Fibroblast of skin of left biceps (primary cell): ENCODE measurements around the gene TEX13A.
"Not testable (repeated sequence)": the region's sequence is repeated elsewhere in the genome, so short reads cannot be mapped to it uniquely, and the experiment has no call there.

Experiments used
- DNase-seq, 2 experiments: peaks; one replicate each; pipeline ENCODE4 v3.0.0-alpha.2; 2013; ENCODE audit warnings: low read depth in 2 of 2

The TEX13A gene, protein sequence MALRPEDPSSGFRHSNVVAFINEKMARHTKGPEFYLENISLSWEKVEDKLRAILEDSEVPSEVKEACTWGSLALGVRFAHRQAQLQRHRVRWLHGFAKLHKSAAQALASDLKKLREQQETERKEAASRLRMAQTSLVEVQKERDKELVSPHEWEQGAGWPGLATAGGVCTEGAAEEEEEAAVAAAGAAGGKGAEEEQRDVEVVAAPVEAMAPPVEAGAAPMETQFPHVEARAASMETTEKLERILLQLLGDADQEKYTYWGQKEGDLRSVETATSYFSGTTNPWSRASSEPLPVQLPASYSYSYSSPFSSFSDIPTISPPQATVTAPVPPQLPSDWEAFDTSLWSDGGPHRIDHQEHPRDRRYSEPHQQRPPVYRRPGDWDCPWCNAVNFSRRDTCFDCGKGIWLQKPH

DNA sequence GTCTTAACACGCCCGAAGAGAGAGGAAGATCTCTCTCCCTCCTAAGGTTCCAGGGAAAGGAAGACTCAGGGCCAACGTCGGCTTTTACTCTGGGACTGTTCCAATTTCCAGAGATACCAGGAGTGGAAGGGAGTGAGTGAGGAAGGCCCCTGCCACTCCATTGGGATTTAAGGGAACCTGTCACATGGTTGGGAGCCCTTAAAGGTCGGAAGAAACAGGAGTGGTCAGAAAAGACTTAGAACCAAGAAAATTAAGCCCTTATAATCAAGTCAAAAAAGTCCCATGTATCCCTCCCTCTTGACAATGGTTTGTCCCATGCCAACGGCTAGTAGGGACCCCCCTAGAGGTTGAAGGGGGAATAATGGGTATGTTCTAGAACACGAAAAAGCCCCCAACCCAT, at the start of gene TEX13A:
Gene TEX13A (minus strand): TSS at position 59 of the 400 bp plus-strand sequence. CDS start 297 bp downstream, outside the sequence.
- DNase-seq, result no peak

DNA sequence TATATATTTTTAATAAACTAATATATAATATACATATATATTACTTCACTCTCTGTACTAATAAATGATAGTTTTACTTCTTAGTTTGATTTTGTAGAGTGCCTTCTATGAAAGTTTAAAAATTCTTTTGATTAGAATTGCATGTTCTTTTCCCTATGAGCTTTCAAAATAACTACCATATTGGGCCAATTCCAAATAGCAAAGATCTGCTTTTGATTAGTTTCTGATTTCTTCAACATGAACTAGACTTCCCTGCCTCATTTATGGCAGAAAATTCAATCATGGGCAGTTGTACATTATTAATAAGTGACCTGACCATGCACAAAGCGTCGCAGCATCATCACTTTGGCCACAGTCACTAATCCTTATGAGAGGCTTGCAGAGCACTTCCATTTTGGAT, 48.9 kb upstream of the TEX13A start:
- DNase-seq, result no peak

DNA sequence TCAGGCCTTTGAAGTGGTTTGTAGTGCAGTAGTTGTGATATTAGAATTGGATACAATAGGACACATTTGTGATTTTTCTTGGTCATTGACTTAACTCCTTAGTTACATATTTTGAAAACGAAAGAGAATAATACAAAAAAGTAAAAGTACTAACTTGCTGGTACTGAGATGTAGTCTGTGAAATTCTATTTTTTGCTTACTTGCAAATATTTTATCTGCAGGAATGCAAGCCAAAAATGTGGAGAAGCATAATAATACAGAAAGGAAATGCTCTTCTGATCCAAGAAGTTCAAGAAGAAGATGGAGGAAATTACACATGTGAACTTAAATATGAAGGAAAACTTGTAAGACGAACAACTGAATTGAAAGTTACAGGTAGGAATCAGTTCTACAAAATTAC, 46.7 kb upstream of the TEX13A start:
- no peak for DNase-seq

DNA sequence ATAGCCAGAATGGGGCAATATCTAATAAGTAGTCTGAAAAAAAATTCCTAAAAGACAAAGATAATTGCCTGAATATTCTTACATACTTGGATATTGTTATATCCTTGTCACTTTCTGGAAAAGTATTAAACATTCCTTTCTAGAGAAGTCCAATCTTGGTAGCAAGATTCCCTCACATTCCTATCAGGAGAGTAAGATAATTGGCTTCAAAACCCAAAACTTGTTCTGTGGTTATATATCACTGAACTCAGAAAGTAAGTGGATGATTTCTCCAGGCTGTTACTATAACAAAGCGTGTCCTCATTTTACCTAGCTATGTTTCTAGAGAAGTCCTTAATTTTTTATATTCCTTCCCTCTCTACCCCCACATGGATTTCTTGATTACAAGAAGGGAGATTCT, 46.0 kb upstream of the TEX13A start:
- peak; percentile 25 to 28 for DNase-seq

DNA sequence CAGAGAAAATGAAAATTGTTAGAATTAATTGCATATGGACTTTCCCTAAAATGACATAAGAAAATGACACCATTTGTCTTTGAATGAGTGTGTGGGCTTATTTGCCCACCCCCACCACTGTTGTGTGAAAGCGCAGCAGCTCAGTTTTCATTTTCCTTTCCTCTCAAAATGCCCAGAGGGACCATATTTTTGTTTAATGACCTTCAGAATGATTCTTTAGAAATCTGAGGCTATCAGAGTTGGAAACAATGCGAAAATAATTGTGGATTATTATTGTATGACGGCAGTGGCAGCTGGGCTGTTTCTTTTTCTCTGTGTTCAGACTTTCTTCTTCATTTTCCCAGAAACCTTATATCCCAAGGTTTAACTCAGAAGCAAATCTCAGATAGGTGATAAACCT, 44.6 kb upstream of the TEX13A start:
- DNase-seq, result no peak

DNA sequence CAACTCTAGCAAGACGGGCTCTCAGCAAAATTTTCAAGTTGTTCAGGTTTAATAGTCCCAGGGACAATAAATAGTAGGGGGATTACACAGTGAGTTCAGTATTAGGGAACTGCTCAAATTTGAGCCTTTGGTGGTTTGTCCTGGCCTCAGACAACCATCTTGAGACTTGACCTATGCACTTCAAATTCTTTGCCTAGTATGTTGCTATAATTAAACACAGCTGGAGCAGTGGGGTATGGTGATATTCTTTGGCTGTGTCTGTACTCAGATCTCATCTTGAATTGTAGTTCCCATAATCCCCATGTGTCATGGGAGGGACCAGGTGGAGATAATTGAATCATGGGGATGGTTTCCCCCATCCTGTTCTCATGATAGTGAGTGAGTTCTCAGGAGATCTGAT, 43.3 kb upstream of the TEX13A start:
- DNase-seq, result no peak

DNA sequence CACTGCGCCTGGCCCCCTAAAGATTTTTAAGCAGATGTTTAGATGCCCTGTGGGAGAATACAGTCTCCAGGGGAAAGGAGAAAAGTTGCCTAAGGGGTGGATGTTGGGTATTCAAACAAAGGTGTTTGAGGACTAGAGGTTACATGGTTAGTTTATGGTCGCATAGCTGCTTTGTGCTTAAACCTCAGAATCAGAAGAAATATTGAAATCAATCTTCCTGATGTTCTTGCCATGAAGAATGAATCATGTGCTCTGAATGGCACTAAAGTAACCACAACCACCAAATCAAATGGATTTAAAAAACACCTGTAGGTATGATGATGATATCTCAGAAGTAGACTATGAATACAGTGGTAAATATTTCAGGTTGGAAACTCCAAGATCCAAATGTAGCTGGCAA, 42.7 kb upstream of the TEX13A start:
- no peak for DNase-seq

DNA sequence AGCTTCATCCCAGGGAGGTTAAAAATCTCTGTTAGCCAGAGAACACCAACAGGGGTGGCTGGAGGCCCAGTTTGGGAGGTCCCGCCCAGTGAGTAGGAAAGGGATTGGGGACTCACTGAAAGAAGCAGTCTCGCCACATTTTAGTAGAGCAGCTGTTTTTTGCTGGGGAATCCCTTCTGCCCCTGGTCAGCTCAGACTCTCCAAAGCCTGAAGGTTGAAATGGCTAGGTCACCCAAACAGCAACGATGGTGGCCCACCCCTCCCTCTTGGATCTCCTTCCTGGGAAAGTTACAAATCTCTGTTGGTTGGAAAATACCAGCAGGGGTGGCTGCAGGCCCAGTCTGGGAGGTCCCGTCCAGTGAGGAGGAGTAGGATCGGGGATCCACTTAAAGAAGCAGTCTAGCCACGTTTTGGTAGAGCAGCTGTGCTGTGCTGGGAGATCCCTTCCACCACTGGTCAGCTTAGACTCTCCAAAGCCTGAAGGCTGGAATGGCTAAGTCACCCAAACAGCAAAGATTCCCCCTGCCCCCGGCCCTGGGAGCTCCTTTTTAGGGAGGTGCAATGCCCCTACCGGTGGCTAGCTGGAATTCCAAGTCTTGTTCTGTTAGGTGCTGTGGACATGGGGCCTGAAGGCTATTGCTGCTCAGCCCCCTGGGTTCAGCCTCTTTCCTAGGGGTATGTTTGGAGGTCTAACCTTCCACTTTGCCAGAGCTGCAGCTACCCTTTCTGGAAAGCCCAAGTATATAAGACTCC, 40.0 kb upstream of the TEX13A start:
- DNase-seq, result no peak

DNA sequence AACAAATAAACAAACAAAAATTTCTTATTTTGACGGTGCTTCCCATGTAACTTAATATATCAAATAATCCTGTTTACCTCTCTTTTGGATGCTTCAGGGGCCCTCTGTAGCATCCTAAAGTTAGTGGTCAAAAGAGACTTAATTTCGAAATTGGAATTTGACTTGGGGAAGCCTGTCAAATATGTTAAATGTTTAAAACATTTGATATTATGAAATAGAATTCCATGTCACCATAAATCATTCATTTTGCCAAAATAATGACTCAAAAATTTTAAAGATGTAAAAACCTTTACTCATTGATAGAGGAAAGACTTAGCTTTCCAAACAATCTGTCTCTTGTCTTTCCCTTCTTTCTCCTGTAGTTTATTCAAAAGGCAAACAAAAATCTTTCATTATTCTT, 20.6 kb upstream of the TEX13A start:
- peak in 1 of 2 experiments; percentile 4 for DNase-seq

DNA sequence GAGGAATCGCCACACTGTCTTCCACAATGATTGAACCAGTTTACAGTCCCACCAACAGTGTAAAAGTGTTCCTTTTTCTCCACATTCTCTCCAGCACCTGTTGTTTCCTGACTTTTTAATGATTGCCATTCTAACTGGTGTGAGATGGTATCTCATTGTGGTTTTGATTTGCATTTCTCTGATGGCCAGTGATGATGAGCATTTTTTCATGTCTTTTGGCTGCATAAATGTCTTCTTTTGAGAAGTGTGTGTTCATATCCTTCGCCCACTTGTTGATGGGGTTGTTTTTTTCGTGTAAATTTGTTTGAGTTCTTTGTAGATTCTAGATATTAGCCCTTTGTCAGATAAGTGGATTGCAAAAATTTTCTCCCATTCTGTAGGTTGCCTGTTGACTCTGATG, 16.9 kb upstream of the TEX13A start:
- not testable (repeated sequence) for DNase-seq

DNA sequence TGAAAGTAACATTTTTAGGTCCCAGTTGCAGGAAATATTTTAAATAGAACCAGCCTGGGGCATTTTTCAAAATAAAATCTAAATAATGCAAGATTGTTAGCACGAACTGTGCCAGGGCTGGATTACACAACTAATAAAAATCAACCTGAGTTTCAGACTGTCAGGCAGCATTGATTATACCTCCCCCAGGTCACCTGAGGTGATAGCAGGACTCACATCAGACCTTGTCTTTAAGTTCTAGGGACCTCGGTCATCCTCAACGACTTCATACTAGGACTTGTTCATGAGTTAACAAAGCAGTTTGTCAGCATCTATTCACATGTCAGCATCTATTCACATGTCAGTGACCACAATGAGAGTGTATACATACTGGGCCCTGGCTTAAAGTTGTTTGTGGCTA, 8.7 kb upstream of the TEX13A start:
- no peak for DNase-seq

DNA sequence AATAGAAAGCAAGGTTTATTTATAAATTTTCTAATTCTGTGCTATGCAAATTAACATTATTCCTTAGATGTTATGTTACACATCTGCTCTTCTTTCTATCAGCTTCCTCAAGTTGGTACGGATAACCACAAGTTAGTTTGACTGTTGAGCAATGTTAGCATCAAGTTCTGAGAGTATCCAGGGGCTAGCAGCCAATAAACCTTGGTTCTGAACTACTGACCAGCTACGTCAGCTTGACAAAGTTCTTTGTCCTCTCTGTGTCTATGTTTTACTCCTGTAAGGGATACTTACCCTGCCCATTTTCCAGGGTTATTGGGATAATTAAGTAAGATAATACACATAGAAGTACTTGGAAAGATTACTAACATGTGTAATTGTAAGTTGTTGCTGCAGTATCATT, 8.1 kb upstream of the TEX13A start:
- DNase-seq, result no peak

DNA sequence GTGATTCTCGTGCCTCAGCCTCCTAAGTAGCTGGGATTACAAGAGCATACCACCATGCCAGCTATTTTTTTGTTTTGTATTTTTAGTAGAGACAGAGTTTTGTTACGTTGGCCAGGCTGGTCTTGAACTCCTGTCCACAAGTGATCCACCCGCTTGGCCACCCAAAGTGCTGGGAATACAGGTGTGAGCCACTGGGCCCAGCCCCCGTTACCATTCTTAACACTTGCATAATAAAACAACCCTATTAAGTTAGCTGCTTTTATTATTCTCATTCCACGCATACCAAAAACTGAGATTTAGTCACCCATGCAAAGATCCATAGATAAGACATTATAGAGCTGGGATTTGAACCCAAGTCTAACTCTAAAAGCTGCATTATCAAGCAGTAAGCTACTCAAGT, 6.0 kb upstream of the TEX13A start:
- DNase-seq, result no peak

DNA sequence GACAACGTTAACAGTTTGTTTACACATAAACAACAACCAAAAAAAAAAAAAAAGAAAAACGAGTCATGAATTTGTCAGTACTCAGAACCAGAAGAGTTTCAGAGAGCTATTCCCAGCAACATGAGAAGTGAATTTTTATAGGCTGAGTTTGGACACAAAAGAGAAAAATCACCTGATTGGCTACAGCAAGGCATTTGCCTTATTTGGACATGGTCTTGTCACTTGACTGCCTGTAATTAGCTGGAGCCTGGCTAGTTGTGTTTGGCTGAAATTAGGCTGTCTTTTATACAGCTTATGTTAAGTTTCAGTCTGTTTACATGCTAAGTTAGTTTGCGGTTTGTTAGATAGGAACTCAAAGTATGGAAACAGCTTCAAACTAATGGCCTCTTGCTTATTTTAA, 880 bp upstream of the TEX13A start:
- no peak for DNase-seq

DNA sequence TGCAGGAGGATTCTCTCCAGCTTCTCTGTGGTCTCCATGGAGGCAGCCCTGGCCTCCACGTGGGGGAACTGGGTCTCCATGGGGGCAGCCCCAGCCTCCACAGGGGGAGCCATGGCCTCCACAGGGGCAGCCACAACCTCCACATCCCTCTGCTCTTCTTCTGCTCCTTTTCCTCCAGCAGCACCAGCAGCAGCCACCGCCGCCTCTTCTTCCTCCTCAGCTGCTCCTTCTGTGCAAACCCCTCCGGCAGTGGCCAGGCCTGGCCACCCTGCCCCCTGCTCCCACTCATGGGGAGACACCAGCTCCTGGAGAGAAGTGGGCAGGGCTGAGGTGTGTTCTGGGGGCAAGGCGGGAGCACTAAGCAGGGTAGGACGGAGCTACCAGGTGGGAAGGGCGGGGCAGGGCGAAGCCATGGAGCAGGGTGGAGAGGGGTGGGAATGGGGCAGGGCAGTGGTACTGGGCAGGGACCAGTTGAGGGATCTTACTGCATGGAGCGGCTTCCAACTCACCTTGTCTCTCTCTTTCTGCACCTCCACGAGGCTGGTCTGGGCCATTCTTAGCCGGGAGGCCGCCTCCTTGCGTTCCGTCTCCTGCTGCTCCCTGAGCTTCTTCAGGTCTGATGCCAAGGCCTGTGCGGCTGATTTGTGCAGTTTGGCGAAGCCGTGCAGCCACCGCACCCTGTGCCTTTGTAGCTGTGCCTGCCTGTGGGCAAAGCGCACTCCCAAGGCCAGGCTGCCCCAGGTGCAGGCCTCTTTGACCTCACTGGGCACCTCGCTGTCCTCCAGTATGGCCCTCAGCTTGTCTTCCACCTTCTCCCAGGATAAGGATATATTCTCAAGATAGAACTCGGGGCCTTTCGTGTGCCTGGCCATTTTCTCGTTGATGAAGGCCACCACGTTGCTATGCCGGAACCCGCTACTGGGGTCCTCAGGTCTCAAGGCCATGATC, 766 bp downstream of the TEX13A start:
- DNase-seq, result no peak

DNA sequence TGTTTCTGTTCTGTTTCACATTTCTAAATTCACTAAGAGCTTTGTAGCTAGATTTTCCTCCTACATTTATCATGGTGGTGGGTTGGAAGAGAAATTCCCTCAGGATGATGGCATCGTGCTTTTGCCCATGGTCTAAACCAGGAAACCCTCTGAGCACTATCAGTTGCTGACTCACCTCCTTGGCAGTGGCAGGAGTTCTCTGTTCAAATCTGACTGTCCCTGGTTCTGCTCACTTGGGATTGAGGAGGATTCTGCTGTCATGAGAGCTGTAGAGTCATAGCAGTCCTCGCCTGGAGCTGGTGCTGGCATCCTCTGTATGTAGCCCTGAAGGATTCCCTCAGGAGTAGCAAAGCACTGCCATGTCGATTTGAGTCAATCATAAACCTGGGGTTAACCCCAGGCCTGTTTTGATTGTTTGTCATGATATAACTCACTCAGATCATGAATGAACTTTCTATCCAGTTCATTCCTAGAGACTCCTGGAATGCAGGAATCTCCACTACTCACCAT, 9.4 kb downstream of the TEX13A start:
- no peak for DNase-seq

DNA sequence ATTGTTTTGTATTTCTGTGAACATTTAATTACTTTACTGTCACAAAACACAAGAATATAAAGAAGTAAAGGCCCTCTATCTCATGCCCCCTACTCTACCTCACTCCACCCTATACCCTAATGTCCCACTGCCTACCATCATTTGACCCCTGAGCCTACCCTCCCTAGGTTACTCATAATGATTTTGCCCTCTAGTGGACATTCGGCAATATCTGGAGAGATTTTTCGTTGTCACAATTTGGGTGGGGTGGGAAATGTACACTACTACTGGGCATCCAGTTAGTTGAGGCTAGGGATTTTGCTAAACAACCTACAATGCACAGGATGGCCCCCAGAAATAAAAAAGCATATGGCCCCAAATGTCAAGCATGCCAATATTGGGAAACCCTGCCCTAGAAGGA, 10.2 kb downstream of the TEX13A start:
- no peak for DNase-seq

DNA sequence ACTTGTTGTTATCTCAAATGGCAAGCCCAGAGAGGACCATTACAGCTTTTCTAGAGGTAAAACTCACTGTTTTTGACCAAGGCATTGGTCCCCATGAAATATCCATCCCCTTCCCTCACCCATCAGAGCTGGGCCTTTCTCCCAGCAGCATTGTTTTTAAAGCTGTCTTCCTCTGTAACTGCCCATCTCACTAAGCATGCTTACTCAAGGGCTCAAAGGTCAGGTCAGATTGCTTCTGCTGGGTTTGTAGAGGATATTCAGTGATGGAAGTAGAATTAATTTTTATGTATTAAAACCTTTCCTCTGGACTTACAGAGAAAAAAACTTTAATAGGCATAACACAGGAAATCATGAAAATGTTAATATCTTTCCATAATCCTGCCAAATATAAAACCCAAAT, 11.1 kb downstream of the TEX13A start:
- DNase-seq, result no peak

DNA sequence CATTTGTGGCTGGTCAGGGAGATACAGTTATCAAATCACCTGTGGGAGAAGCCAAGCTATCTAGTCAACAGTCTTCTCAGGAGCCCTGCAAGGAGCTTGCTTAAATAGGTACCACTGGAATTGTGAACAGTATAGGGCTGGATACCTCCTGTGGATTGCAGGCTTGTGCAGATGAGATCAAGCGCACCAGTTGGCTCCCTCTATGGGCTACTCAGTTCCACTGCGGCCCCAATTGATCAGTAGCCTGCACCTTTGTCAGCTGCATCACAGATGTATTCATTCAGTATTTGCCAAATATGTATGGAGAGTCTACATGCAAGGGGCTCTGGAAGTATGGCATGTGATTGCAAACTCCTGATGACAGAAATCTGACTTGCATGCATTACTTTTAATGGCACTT, 28.6 kb downstream of the TEX13A start:
- DNase-seq, result no peak

DNA sequence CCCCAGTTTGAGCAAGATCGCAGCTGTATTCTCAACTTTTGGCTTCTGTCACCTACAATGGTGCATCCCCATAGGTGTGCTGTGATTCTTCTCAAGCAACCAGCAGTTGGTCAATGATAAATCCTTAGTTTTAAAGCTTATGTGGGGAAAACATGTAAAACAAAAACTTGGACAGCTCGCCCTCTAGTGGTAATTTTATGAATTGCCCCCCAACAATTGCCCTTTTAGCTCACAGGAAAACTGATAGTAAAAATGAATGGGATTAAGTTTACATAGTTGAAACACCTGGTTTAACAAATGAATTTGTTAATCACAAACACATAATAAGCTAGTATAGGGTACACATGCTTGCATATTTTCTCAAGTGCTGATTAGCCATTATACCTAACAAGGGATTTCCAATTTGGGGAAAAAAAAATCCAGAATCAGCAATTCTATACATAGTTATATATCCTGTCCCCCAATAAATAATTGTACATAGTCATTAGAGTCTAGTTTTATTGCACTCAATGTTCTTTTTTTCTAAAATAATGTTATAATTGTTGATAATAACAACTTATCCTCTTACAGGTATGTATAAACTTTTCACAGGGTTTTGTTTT, 30.1 kb downstream of the TEX13A start:
- no peak for DNase-seq

DNA sequence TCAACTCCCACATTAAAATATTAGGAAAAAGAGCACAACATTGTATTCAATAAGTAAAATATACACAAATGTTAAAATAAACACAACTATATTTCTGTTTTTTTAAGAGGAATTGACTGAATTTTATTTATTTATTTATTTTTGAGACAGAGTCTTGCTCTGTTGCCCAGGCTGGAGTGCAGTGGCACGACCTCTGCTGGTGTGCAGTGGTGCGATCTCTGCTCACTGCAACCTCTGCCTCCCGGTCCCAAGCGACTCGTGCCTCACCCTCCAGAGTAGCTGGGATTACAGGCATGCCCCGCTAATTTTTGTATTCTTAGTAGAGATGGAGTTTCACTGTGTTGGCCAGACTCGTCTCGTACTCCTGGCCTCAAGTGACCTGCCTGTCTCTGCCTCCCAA, 31.4 kb downstream of the TEX13A start:
- DNase-seq, result no peak

DNA sequence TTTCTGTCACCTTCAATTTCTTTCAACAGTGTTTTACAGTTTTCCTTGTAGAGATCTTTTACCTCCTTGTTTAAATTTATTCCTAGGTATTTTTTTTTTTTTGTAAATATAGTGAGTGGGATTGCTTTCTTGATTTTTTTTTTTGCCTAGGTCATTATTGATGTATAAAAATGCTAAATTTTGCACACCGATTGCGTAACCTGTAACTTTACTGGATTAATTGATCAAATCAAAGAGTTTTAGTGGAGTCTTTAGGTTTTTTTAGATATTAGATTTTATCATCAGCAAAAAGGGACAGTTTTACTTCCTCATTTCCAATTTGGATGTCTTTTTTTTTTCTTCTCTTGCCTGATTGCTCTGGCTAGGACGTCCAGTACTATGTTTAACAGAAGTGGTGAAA, 40.9 kb downstream of the TEX13A start:
- DNase-seq, result no peak
